Activated CD4-positive, alpha-beta T cell treated with anti-CD3 and anti-CD28 coated beads, Interleukin-2, amount 50 U/mL, for 16 hours (primary cell): ENCODE measurements around the gene PLCB4.

Experiments used
- DNase-seq: peaks from one replicate; pipeline ENCODE4 v3.0.0-alpha.2; 2020

PLCB4 gene

DNA sequence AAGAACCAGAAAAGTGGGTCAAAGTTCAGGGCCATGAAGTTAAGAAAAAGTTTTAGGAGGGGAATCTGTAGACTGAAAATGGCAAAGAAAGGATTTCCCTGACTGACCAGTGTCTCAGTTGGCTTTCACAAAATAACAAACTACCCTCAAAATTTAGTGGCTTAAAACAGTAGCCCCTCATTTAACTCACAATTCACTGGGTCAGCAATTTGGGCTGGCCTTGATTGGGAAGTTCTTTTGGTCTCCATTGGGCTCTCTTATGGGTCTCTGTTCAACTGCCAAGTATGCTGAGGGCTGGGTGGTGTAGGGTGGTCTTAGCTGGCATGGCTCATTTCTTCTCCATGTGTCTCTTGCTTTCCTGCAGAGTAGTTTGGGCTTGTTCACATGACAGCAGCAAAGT lies 161.5 kb downstream of the PLCB4 start:
- no peak for DNase-seq

DNA sequence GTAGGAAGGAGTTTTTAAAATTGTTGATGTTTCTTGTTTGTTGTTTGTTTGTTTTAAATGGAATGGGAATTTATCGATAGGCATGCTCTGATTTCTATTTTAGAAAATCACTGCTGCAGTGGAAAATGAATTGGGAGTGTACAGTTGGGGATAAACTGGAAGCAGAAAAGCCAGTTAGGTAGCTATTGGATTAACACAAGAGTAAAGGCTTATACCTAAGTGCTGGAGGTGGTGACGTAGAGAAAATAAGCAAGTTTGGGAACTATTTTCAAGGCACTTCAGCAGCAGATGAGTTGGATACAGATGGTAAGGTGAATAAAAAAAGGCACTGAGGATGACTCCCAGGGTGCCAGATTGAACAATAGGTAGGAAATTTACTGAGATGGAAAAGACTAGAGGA lies 164.9 kb downstream of the PLCB4 start:
- no peak for DNase-seq

DNA sequence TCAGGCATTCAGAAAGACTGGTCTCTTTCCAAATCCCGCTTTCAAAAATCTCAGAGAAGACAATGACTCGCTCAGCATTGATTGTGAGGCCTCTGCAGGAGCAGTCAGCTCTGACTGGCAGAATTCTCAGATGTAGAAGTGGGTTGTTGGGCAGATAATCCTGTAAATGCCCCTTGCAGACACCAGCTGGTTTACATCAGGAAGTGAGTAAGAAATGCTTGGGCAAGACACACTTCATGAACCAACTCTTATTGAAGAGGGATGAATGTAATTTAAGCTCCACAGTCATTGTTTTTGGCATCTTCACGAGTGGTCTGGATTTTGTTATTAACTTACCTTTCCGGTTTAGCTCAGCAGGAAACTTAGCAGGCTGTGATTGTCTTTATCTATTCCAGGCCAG lies 166.6 kb downstream of the PLCB4 start:
- no peak for DNase-seq

DNA sequence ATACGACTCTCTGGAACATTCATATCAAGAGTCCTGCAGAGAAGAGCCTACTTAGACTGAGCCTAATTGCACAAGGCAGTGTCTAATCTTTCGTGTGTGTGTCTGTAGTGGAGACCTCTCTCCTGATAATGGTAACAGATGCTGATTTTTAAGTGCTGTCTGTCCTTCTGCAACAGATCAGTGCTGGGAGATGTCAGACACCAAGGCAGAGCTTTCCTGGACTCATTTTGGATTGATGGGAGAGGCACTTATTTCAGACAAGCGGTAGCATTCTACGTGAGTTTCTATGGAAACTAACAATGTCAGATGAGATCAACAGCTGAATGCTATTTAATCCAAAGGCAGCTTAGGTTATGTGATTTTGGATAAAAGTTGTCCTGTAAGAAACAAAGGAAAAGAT lies 167.6 kb downstream of the PLCB4 start:
- DNase-seq: no peak

DNA sequence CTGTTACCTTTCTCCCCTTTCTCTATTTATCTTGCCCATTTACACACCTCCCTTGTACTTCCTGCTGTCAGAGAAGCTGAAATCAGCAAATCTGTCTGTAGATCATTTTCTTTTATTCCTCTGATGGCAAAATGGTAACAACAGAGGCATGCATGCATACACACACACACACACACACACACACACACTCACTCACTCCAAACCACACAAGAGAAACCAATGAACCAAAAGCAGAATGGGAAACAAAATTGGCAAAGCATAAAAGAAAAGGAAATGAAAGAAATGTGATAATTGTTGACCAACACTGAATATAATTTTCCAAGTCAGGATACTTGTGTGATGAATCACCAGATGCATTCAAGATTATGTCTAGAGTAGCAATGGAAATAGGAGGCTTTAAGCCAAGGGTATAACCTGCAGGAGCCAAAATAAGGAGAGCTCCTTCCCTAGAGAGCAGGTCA lies 172.4 kb downstream of the PLCB4 start:
- no peak for DNase-seq

DNA sequence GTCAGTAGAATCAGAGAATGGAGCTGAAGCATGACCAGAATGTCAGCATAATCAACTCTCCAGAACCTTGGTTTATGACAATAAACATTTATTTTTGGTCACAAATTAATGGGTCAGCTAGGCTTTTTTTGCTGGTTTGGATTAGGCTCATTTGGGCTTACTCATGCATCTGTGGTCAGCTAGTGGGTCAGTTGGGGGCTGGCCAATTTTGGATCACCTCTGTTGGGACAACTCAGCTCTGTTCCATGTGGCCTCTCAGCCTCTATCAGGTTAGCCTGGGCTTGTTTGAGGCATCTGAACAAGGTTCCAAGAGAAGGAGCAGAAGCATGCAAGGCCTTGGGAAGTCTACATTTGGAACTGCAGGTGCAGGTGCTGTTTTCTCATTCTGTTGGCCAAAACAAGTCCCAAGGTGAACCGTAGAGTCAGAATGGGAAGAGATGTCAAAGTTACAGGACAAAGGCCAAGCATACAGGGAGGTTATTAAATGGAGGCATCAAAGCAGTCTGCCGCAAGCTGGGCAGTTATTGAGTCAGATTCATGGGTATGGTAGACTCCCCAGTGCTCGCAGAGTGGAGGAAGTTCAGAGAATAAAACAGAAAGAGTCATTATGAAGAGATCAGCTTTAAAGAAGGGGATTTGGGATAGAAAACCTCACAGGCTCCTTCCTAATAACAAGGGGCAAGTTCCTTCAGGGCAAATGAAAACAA lies 173.0 kb downstream of the PLCB4 start:
- DNase-seq: no peak

DNA sequence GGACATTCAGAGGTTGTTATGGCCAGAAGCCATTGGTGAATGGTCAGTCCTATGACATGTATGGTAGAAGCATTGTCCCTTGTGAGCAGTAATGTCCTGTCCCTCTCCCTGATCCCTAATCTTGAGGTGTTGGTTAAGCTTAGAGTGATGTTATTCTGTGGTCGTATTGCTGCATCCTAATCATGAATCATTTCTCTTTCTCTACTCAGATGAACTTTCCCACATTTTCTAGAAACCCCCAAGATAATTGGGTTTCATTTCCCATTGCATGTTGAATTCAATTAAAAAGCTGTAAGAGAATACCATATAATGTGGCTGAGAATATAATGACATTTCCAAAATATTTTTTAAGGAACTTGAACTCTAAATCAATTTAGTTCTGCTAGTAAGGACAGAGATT lies 175.1 kb downstream of the PLCB4 start:
- DNase-seq: no peak

DNA sequence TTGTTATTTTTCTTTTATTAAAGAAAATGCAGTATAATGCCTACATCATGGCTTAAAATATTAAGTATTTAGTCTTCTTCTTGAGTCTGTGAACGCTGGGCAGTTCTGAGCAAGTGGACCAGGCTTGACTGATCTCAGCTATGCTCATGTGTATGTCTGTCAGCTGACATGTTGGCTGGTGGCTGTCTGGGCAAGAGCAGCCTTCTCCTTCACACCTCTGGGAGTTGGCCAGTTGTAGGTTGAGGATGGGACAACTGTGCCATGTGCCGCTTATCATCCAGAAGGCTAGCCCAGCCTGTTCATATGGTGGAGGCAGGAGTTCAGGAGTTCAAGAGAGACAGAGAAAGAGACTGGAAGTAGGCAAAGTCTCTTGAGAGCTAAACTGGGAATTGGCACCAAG lies 175.9 kb downstream of the PLCB4 start:
- DNase-seq: no peak

DNA sequence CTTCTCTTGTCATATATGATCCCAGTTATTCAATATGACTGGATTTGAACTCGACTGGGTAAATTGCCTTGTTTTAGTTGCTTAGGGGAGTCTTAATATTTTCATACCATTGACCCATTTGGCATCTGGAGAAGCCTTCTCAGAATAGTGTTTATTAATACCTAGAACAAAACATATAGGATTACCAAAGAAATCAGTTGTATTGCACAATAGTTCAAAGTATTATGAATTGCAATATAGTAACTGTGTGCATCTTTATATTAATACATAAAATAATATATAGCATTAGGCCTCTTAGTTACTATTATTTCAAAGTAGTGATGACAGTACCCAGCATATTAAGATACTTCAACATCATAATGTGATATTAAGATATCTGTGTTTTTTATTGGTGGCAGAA lies 177.8 kb downstream of the PLCB4 start:
- no peak for DNase-seq

DNA sequence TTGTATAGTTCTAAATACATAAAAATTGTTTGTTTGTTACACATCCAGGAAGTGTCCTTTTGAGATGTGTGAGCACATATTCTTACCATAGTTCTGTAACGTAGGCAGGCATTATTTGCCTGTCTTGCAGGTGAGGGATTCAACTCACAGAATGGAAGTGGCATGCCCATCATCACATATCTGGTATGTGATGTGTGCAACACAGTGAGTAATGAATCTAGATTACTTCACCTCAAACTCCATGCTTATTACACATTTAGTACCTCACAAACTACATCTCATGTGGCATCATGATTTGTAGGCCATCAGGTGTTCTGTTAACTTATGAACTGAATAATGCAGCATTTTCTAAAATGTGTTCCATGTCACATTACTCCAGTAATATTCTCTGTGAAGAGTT lies 181.6 kb downstream of the PLCB4 start:
- no peak for DNase-seq

DNA sequence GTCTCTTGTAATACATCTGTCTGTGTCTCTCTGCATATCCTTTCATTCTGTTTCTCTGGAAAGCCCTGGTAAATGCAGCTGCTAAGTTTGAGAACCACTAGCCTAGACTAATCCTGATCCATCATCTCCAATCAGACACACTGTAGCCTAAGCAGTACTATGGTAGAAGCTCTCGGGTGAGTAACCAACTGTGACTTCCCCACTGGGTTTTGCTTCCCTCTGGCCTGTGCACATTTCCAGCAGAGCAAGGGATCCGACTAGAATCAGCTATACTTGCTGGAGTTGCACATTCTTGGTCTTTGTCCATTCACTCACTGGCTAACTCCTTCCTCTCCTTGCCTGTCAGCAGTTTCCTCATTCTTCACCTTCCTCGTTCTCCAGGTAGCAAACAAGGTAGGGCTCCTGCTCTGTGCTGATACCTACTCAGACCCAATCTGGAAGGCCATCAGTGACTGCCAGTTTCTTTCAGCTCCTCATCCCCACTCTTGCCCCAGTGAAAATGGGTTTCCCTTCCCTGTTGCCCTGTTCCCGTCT lies 184.2 kb downstream of the PLCB4 start:
- DNase-seq: no peak

DNA sequence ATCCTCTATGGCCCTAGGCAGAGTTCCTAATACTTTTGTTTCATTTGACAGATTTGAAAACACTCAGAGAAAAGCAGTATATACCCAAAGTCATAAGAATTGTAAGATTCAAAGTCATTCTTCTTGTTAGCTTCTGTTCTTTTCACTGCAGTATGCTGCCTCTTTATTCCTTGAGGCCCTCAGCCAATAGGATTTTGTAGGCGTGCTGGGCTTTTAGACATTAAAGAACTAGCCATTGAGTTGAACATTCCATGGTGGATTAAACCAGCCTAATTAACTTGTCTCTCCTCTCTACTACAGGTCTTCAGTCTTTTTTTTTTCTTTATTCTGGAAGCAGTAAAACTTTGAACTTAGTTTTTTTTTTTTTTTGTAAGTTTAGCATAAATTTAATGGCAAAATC lies 186.3 kb downstream of the PLCB4 start:
- no peak for DNase-seq

DNA sequence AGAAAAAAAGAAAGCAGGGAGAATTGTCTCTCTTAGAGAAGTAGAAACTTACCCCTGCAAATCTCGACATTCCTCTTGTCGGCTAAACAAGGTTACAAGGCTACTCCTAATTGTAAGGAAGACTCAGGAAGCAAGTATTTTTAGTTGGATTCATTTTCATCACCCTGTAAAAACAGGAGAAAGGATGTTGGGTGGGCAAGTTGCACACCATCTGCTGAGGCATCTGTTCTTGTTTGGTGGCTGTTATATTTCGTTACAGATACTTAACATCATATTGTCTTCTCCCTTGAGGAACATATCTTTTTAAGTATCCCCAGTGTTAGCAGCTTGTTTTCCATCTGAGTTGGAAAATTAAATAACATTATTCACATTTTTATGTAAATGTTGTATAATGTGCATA lies 187.5 kb downstream of the PLCB4 start:
- no peak for DNase-seq

DNA sequence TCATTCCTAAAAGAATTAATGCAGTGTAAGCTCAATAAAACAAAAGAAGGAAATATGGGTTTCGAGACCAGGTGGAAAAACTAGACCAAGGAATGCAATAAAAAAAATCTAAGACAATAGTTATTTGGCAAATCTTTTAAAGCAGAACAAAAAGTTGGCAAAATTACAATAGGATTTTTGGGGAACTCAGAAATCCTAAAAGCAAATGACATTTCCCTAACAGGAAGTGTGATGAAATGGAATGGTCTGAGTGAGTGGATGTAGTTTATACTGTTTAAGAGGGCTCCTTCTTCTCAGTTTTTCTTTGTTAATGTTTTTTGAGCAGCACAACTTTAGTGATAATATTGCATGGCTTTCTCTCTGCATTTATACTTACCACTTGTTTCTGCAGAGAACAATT lies 190.0 kb downstream of the PLCB4 start:
- no peak for DNase-seq

DNA sequence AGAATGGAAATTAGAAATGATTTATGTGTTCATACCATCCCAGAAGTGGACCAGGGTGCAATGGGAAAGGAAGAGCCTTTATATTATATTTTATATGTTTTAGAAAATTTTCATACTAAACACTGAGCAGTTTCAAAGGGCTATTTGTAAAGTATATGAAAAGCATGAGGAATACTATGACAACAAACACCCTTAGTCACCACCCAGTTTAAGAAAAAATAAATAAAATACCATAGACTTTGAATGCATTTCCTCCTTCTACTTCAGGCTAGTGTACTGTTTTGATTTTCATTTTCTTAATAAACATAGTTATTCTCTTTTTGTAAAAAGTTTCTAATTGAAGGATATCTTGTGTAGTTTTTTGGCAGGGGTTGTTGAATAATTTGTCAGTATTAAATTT lies 191.1 kb downstream of the PLCB4 start:
- DNase-seq: no peak

DNA sequence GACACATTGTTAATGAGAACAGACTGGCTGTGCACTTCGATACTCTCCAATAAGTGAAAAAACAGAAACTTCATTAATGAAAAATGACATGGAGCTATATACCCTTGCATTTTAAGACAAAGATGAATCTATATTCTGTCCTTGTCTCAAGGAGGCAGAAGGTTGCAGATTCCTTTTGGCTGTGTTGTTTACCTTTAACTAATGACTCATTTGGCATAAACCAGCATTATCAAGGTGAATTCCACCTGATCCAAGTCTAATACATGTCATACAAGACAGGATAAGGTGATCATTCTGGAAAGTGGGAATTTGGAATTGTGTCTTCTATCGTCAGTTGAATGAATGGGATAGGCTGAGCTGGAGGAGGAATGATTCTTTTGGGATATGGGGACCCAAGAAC lies 192.9 kb downstream of the PLCB4 start:
- no peak for DNase-seq

DNA sequence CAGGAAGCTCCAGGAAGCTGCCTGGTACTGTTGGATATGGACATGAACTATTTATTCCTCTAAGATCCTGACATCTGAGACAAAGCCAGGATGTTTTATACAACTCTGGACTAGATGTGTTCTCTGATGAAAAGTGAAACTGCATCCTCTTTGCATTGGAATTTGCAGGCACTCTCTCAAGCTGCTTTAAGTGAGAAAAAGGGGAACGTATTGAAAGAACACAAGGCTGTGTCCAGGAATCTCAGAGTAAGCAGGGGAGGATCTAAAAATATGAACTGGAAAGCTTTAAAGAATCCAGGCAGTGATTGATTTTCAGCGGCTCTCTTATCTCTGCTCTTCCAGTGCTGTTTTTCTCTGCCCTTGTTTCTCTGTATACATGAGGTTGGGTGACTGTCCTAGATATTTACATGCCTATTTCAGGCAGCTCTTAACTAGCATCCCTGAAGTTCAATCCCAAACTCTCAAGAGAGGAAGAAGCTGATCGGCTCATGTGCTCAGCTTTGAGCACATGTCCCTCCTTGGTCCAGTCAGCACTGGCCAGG lies 193.8 kb downstream of the PLCB4 start:
- DNase-seq: no peak

DNA sequence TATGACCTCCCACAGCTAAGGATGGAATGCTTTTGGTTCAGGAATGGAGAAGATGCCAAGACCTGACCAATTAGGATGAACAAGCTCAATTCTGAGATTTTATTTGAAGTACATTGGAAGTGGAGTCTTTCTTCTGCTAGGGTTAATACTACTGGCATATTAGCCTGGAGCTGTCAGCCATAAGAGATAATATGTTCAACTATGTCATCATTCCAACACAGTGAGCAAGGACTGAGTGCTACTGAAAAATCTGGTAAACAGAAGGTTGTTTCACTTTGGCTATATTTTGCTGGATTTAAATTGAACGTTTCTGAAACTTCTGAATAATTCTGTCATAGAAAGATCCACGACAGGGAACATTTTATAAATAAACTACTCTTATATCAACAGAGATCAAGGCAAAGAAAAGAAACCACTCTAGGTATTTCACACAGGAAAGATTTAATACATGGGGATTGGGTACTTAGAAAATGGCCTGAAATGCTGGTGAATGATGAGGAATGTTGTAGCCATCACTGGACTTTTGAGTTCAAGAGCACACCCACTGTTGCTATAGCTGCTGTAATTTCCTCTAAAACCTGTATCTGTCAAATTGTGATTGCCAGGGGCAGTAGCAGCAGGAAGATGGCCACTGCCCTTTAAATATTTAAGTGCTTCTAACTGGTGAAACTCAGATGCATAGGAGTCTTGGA lies 200.5 kb downstream of the PLCB4 start:
- DNase-seq: no peak

DNA sequence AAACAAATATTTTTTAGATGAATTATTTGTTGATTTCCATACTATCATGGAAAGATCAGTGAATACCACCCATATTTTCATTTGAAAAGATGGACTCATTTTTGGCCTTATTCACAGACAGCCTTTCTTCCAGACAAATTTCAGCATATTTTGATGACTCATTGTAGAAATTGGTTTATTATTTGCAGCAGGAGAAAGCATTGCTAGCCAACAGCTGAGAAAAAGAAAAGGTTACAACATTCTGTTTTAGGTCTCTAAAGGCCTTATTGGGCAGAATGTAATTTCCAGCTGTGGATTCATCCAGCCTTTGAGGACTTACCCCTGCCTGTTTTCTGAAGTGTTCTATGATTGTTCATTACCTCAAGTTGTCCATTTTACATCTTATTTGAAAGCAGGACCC lies 201.9 kb downstream of the PLCB4 start:
- no peak for DNase-seq

DNA sequence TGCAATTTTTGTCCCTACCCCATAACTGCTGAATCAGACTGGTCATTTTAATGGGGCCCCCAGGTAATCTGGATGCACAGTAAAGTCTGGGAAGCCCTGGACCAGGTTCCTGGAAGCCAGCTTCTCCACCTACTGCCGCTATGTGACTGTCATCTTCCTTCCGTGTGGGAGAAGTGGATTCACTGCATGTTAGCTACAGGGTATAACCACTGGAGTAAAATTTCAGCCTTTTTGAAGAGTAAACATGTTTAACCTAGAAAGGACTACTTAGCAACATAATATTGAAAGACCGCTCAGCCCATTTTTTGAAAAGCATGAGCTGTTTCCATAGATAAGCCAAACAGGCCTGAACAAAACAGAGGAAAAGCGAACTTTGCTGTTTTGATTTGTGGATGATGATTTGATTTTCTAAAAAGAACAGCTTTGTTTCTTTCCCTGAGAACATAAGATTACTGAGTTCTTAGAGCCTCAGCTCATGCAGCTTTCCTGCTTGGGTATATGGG lies 208.1 kb downstream of the PLCB4 start:
- DNase-seq: no peak

DNA sequence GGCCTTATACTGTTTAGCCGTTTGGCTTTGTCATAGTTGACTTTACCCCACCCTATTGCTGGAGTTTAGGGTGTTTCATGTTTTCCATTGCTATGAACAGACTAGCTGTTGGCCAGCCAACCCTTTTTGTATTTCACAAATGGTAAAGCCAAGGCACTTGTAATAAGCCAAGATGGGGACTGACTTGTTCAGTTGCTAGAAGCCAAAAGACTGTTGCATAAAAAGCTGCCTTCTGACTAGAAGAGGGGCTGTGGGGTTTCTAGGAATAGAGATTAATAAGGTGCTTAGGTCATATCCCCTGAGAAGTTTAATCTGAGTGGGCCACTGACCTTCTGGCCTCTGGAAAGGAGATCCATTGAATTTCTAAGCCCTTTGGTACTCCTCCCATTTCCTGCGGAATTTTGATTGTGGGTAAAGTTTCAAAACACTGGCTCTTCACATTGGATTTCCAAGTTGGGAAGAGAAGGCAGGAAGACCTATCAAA lies 211.1 kb downstream of the PLCB4 start:
- DNase-seq: no peak

DNA sequence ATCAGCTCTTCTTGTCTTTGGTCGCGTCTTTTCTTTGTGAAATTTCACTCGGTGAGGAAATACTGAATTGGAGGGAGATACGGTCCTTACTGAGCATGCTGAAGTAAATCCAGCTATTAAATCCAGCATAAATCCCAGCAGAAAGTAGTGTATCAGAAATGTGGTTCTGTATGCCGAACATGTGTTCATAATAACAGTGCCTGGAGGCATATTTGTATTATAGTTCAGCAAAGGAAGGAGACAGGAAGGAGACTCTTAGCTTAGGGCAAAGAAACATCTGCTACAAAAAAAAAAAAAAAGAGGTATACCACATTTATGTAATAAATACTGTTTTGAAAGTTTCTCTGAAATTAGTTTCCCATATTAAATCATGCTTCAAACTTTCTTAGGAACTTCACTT lies 211.8 kb downstream of the PLCB4 start:
- DNase-seq: no peak

DNA sequence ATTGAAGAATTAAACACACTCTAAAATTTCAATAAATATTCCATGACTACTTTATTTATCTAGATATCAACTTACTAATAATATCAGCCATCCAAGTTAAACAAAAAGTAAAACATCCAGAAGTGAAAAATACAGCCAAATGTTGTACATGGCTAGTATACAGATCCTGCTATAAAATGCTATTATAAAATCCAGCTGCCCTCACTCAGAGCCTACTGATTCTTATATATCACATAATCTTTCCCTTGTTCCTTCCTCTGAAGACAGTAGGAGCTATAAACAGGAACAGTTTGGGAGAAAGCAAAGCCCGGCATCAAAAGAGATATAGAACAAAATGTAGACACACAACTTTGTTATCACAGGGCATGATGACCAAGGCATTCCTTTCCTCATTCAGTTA lies 212.9 kb downstream of the PLCB4 start:
- no peak for DNase-seq

DNA sequence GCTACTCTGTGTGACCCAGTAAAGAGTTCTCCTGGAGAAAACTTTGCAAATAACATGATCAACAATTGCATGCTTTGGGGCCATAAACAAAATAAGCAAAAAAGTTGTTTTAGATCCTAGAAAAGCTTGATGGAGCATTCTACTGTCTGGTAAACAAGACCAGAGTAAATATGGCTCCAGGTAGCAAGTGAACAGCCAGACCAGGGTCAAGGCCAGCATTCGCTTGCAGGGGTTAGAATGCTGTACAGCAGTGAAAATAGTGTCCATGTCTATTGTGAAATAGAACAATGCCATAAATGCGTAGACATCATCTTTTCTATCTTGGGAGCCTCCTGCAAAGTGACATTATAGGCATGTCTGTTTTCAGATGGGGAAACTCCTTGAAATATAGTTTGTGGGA lies 216.7 kb downstream of the PLCB4 start:
- no peak for DNase-seq
